HEK293 (cell line): ENCODE data around the gene PLIN4.

ENCODE experiments used
- GLIS2 ChIP-seq: fragments of 450-650 bp; formaldehyde crosslinking; IDR thresholded peaks from 2 replicates; pipeline ENCODE4 v1.5.1; 2016; ENCODE audit warnings: missing biosample characterization, missing genetic modification characterization
- KLF10 ChIP-seq: fragments of 450-650 bp; IDR thresholded peaks from 2 replicates; pipeline ENCODE4 v1.5.1; 2018; ENCODE audit warnings: missing biosample characterization, mild to moderate bottlenecking, missing genetic modification characterization
- KLF8 ChIP-seq: fragments of 450-650 bp; formaldehyde crosslinking; IDR thresholded peaks from 2 replicates; pipeline ENCODE4 v1.5.1; 2016; ENCODE audit warnings: missing biosample characterization, missing genetic modification characterization
- KLF9 ChIP-seq: fragments of 450-650 bp; formaldehyde crosslinking; IDR thresholded peaks from 2 replicates; pipeline ENCODE4 v1.5.1; 2016; ENCODE audit warnings: missing biosample characterization, missing genetic modification characterization, low read depth
- SP3 ChIP-seq: fragments of 450-650 bp; formaldehyde crosslinking; IDR thresholded peaks from 2 replicates; pipeline ENCODE4 v1.5.1; 2016; ENCODE audit warnings: missing biosample characterization, missing genetic modification characterization
- ZFHX2 ChIP-seq: fragments of 450-650 bp; formaldehyde crosslinking; conservative IDR thresholded peaks from 2 replicates; pipeline ENCODE4 v1.5.1; 2016; ENCODE audit warnings: missing biosample characterization, missing genetic modification characterization
- ZNF138 ChIP-seq: fragments of 450-650 bp; formaldehyde crosslinking; IDR thresholded peaks from 2 replicates; pipeline ENCODE4 v1.5.1; 2016; ENCODE audit warnings: missing biosample characterization, missing genetic modification characterization, borderline replicate concordance
- ZNF157 ChIP-seq: fragments of 450-650 bp; formaldehyde crosslinking; IDR thresholded peaks from 2 replicates; pipeline ENCODE4 v1.5.1; 2016; ENCODE audit warnings: missing biosample characterization, missing genetic modification characterization
- ZNF2 ChIP-seq: fragments of 450-650 bp; formaldehyde crosslinking; IDR thresholded peaks from 2 replicates; pipeline ENCODE4 v1.5.1; 2016; ENCODE audit warnings: missing biosample characterization, missing genetic modification characterization
- ZNF335 ChIP-seq: fragments of 450-650 bp; formaldehyde crosslinking; conservative IDR thresholded peaks from 2 replicates; pipeline ENCODE4 v1.5.1; 2016; ENCODE audit warnings: missing biosample characterization, missing genetic modification characterization
- ZNF366 ChIP-seq: fragments of 450-650 bp; formaldehyde crosslinking; conservative IDR thresholded peaks from 2 replicates; pipeline ENCODE4 v1.5.1; 2016; ENCODE audit warnings: missing biosample characterization, missing genetic modification characterization
- ZNF600 ChIP-seq: fragments of 450-650 bp; formaldehyde crosslinking; IDR thresholded peaks from 2 replicates; pipeline ENCODE4 v1.5.1; 2016; ENCODE audit warnings: missing biosample characterization, missing genetic modification characterization
- ZNF626 ChIP-seq: fragments of 450-650 bp; sonication (Bioruptor Pico); formaldehyde crosslinking; IDR thresholded peaks from 2 replicates; pipeline ENCODE4 v1.5.1; 2018; ENCODE audit warnings: missing biosample characterization, missing genetic modification characterization, inconsistent platforms
- ZNF747 ChIP-seq: fragments of 450-650 bp; formaldehyde crosslinking; IDR thresholded peaks from 2 replicates; pipeline ENCODE4 v1.5.1; 2016; ENCODE audit warnings: missing biosample characterization, missing genetic modification characterization
- ZNF76 ChIP-seq: fragments of 450-650 bp; formaldehyde crosslinking; IDR thresholded peaks from 2 replicates; pipeline ENCODE4; 2016; ENCODE audit warnings: low read depth, missing biosample characterization, missing genetic modification characterization, borderline replicate concordance
- ZNF791 ChIP-seq: fragments of 450-650 bp; formaldehyde crosslinking; IDR thresholded peaks from 2 replicates; pipeline ENCODE4 v1.5.1; 2016; ENCODE audit warnings: missing biosample characterization, missing genetic modification characterization
- TF ChIP-seq, protein P1 (sequence below): fragments of 450-650 bp; formaldehyde crosslinking; IDR thresholded peaks from 2 replicates; pipeline ENCODE4 v1.5.1; 2016; ENCODE audit warnings: missing biosample characterization, missing genetic modification characterization, borderline replicate concordance
- TF ChIP-seq, protein P2 (sequence below): fragments of 450-650 bp; formaldehyde crosslinking; optimal IDR thresholded peaks from 2 replicates; pipeline ENCODE3; 2016; ENCODE audit warnings: missing biosample characterization, mild to moderate bottlenecking, missing genetic modification characterization
- TF ChIP-seq, protein P3 (sequence below): fragments of 450-650 bp; formaldehyde crosslinking; conservative IDR thresholded peaks from 2 replicates; pipeline ENCODE4 v1.5.1; 2016; ENCODE audit warnings: low read depth, missing biosample characterization, missing genetic modification characterization
- TF ChIP-seq, protein P4 (sequence below): fragments of 450-650 bp; formaldehyde crosslinking; IDR thresholded peaks from 2 replicates; pipeline ENCODE4 v1.5.1; 2016; ENCODE audit warnings: missing biosample characterization, missing genetic modification characterization
- TF ChIP-seq, protein P5 (sequence below): fragments of 450-650 bp; formaldehyde crosslinking; IDR thresholded peaks from 2 replicates; pipeline ENCODE4 v1.5.1; 2017; ENCODE audit warnings: missing biosample characterization, missing genetic modification characterization
- TF ChIP-seq, protein P6 (sequence below): fragments of 450-650 bp; formaldehyde crosslinking; IDR thresholded peaks from 2 replicates; pipeline ENCODE4 v1.5.1; 2016; ENCODE audit warnings: missing biosample characterization, missing genetic modification characterization
- TF ChIP-seq, protein P7 (sequence below): fragments of 450-650 bp; formaldehyde crosslinking; IDR thresholded peaks from 2 replicates; pipeline ENCODE4 v1.5.1; 2016; ENCODE audit warnings: missing biosample characterization, missing genetic modification characterization

The PLIN4 gene

DNA sequence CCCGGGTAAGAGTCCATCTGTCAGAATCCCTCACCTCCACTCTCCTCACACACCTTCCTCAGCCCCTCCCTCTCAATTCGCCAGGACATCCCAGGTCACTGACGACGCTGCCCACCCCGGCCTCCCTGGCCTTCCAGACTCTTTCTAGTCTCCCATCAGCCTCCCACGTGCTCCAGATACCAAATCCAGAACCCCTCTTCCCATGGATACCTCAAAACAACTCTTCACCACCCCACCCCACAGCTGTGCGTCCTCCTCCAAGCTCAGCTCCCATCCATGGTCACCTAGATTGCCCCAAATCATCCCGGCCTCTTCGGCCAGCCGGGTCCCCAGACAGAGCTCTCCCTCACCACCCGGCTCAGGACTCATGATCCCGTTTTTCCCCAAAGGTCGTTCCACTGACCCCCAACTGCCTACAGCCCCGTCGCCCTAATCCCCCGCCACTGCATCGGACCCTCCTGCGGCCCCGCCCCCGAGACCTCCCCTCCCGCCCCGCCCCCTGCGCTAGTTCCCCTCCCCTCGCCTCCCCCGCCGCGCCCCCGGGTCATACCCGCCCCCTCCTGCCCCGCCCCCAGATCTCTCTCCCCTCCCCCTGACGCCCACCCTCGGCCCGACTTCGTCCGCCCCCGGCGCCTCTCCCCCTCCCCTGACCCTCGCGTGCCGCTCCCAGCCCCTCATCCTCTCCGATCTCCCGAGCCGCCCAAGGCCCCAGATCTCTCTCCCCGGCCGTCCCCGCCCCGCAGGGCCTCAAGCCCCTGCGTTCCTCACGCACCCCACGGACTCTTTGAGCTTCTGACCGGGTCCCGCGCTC, 61.2 kb downstream of the PLIN4 start (continued):
- TF ChIP-seq, protein P1, sequence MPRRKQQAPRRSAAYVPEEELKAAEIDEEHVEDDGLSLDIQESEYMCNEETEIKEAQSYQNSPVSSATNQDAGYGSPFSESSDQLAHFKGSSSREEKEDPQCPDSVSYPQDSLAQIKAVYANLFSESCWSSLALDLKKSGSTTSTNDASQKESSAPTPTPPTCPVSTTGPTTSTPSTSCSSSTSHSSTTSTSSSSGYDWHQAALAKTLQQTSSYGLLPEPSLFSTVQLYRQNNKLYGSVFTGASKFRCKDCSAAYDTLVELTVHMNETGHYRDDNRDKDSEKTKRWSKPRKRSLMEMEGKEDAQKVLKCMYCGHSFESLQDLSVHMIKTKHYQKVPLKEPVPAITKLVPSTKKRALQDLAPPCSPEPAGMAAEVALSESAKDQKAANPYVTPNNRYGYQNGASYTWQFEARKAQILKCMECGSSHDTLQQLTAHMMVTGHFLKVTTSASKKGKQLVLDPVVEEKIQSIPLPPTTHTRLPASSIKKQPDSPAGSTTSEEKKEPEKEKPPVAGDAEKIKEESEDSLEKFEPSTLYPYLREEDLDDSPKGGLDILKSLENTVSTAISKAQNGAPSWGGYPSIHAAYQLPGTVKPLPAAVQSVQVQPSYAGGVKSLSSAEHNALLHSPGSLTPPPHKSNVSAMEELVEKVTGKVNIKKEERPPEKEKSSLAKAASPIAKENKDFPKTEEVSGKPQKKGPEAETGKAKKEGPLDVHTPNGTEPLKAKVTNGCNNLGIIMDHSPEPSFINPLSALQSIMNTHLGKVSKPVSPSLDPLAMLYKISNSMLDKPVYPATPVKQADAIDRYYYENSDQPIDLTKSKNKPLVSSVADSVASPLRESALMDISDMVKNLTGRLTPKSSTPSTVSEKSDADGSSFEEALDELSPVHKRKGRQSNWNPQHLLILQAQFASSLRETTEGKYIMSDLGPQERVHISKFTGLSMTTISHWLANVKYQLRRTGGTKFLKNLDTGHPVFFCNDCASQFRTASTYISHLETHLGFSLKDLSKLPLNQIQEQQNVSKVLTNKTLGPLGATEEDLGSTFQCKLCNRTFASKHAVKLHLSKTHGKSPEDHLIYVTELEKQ (tag by site-specific recombination) = no peak
- TF ChIP-seq ZNF157 (tag by site-specific recombination) (0 out of 2 replicates have a peak, but pooled peaks have one; percentile 9), ZNF138 (tag by site-specific recombination) (no peak), ZNF747 (no peak), ZNF2 (tag by site-specific recombination) (0 out of 2 replicates have a peak, but pooled peaks have one; percentile 51), GLIS2 (0 out of 2 replicates have a peak, but pooled peaks have one; percentile 52), ZNF335 (peak; percentile 64; the same call in 1 of the 2 replicates), KLF10 (tag by site-specific recombination) (0 out of 2 replicates have a peak, but pooled peaks have one; percentile 46), KLF9 (tag by site-specific recombination) (peak; percentile 66), ZNF791 (tag by site-specific recombination) (0 out of 2 replicates have a peak, but pooled peaks have one; percentile 31), ZNF76 (peak; percentile 45), ZNF626 (tag by site-specific recombination) (no peak), KLF8 (tag by site-specific recombination) (peak; percentile 55; the same call in 1 of the 2 replicates), ZNF366 (0 out of 2 replicates have a peak, but pooled peaks have one; percentile 10), ZNF600 (tag by site-specific recombination) (peak; percentile 91), SP3 (tag by site-specific recombination) (peak; percentile 80), ZFHX2 (tag by site-specific recombination) (peak; percentile 33; the same call in 1 of the 2 replicates)
- TF ChIP-seq, protein P2, sequence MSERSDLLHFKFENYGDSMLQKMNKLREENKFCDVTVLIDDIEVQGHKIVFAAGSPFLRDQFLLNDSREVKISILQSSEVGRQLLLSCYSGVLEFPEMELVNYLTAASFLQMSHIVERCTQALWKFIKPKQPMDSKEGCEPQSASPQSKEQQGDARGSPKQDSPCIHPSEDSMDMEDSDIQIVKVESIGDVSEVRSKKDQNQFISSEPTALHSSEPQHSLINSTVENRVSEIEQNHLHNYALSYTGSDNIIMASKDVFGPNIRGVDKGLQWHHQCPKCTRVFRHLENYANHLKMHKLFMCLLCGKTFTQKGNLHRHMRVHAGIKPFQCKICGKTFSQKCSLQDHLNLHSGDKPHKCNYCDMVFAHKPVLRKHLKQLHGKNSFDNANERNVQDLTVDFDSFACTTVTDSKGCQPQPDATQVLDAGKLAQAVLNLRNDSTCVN (tag by site-specific recombination) = peak; percentile 5
- TF ChIP-seq, protein P3, sequence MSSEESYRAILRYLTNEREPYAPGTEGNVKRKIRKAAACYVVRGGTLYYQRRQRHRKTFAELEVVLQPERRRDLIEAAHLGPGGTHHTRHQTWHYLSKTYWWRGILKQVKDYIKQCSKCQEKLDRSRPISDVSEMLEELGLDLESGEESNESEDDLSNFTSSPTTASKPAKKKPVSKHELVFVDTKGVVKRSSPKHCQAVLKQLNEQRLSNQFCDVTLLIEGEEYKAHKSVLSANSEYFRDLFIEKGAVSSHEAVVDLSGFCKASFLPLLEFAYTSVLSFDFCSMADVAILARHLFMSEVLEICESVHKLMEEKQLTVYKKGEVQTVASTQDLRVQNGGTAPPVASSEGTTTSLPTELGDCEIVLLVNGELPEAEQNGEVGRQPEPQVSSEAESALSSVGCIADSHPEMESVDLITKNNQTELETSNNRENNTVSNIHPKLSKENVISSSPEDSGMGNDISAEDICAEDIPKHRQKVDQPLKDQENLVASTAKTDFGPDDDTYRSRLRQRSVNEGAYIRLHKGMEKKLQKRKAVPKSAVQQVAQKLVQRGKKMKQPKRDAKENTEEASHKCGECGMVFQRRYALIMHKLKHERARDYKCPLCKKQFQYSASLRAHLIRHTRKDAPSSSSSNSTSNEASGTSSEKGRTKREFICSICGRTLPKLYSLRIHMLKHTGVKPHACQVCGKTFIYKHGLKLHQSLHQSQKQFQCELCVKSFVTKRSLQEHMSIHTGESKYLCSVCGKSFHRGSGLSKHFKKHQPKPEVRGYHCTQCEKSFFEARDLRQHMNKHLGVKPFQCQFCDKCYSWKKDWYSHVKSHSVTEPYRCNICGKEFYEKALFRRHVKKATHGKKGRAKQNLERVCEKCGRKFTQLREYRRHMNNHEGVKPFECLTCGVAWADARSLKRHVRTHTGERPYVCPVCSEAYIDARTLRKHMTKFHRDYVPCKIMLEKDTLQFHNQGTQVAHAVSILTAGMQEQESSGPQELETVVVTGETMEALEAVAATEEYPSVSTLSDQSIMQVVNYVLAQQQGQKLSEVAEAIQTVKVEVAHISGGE (tag by site-specific recombination) = 0 out of 2 replicates have a peak, but pooled peaks have one; percentile 3
- TF ChIP-seq, protein P4, sequence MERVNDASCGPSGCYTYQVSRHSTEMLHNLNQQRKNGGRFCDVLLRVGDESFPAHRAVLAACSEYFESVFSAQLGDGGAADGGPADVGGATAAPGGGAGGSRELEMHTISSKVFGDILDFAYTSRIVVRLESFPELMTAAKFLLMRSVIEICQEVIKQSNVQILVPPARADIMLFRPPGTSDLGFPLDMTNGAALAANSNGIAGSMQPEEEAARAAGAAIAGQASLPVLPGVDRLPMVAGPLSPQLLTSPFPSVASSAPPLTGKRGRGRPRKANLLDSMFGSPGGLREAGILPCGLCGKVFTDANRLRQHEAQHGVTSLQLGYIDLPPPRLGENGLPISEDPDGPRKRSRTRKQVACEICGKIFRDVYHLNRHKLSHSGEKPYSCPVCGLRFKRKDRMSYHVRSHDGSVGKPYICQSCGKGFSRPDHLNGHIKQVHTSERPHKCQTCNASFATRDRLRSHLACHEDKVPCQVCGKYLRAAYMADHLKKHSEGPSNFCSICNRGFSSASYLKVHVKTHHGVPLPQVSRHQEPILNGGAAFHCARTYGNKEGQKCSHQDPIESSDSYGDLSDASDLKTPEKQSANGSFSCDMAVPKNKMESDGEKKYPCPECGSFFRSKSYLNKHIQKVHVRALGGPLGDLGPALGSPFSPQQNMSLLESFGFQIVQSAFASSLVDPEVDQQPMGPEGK (tag by site-specific recombination) = peak; percentile 69
- TF ChIP-seq, protein P5, sequence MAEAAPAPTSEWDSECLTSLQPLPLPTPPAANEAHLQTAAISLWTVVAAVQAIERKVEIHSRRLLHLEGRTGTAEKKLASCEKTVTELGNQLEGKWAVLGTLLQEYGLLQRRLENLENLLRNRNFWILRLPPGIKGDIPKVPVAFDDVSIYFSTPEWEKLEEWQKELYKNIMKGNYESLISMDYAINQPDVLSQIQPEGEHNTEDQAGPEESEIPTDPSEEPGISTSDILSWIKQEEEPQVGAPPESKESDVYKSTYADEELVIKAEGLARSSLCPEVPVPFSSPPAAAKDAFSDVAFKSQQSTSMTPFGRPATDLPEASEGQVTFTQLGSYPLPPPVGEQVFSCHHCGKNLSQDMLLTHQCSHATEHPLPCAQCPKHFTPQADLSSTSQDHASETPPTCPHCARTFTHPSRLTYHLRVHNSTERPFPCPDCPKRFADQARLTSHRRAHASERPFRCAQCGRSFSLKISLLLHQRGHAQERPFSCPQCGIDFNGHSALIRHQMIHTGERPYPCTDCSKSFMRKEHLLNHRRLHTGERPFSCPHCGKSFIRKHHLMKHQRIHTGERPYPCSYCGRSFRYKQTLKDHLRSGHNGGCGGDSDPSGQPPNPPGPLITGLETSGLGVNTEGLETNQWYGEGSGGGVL (tag by site-specific recombination) = peak; percentile 55
- TF ChIP-seq, protein P6, sequence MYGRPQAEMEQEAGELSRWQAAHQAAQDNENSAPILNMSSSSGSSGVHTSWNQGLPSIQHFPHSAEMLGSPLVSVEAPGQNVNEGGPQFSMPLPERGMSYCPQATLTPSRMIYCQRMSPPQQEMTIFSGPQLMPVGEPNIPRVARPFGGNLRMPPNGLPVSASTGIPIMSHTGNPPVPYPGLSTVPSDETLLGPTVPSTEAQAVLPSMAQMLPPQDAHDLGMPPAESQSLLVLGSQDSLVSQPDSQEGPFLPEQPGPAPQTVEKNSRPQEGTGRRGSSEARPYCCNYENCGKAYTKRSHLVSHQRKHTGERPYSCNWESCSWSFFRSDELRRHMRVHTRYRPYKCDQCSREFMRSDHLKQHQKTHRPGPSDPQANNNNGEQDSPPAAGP = peak; percentile 45
- TF ChIP-seq, protein P7, sequence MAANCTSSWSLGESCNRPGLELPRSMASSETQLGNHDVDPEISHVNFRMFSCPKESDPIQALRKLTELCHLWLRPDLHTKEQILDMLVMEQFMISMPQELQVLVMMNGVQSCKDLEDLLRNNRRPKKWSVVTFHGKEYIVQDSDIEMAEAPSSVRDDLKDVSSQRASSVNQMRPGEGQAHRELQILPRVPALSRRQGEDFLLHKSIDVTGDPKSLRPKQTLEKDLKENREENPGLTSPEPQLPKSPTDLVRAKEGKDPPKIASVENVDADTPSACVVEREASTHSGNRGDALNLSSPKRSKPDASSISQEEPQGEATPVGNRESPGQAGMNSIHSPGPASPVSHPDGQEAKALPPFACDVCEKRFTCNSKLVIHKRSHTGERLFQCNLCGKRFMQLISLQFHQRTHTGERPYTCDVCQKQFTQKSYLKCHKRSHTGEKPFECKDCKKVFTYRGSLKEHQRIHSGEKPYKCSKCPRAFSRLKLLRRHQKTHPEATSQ (tag by site-specific recombination) = no peak
